ENCODE data around the gene AGPAT4.
"Not testable (repeated sequence)": the region's sequence is repeated elsewhere in the genome, so short reads cannot be mapped to it uniquely, and the experiment has no call there.

AGPAT4 gene

DNA sequence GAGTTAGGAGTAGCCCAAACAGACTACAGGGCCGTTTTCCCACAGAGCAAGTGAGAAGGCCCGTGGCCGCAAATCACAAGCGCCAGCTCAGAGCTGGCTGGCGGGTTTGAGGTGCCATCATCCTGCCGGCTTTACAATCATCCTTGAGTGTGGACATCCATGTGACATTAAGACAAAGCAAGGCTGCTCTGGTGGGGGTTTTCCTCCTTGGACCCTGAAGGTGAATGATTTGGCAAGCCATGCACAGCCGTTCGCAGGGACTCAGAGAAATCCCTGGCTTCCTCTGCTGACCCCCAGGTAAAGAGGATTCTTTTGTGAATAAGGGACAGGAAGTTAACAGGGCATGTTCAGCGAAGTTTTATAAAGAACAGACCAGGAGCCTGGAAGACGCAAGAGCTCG, 137.2 kb downstream of the AGPAT4 start:
- DNase-seq, result no peak

DNA sequence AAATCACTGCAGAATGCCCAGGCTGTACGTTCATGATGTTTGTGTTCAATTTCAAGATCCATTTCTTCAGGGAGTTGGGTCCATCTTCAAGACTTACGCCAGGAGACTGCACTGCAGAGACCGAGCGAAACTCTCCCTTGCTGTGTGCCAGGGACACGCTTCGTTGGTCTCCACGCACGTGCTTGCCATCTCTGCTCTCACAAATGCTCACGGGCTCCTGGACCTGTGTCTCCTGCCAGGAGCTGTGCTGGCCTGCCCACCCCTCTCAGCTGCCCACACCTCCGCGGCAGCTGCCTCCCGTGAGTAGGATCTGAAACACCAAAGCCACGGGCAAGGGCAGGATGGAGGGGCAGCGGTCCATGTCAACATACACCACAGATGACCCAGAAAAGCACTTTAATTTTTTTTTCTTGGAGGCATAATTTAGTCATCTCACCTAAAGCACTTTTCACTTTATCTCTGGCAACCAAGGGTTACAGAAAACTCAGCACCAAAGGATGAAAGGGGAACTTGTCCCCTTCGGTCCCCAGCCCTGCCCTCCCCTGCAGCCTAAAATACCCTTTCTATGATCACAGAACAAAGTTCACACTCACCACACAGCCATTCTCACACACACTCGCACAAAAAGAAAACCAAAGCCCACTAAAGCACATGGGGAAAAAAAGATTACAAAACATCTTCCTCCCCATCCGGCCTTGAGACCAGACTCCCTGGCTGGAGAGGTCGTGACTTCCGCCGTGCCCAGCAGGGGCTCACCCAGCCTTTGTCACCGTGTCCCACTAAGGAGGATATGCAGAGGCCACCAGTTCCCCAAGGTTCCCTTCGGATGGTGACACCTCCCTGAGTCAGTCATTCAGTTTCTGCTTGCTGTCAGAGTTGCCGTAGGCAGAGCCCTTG, 137.9 kb downstream of the AGPAT4 start:
- no peak for DNase-seq

DNA sequence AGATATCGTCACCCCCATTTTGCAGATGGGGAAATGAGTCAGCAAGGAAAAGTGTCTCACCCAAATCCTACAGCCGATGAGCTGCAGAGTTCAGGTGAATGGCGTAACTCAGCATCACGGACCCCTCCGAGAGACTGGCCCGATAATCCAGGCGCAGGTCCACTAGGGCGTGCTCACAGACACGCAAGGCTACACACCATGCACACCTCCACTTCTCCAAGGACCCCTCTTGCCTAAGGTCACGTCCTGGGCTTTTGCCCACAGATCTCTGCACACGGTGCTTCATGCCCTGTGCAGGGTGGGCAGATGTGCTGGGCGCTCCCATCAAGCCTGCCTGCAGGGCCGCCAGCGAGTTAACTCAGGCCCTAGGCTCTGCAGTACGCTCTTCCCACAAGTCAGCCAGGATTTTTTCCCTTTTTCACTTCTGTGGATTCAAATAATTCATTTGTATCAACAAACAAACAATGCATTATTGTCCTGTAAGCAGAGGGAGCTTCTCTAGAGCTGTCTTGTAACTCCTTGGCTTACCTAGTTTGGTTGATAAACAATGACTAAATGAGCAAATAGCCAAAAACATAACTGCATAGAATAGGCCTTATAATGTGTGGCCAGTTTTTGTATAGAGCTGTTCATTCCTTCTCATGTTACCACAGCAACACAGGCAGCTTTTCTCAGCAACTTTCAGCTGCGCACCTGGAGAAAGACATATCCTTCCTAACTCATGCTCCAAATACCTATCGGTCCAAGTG, 139.1 kb downstream of the AGPAT4 start:
- DNase-seq, result no peak

DNA sequence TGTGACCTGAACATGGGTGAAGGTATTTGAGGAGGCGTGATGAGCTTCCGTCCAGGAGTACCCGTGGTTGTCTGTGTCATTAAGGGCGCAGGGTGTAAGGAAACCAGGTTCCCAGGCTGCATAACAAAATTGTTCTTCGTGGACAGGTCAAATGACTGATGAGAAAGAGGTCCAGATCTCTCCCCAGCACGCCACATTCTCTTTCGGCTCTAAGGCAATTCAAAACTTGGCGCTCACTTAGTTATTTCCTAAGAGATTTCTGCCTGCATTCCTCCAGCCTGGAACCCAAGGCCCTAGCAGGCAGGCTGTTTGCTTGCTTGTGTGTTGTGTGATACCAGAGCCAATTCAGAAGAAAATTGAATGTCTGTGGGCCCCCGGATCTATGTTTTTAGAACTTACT, 139.9 kb downstream of the AGPAT4 start:
- DNase-seq, result no peak

DNA sequence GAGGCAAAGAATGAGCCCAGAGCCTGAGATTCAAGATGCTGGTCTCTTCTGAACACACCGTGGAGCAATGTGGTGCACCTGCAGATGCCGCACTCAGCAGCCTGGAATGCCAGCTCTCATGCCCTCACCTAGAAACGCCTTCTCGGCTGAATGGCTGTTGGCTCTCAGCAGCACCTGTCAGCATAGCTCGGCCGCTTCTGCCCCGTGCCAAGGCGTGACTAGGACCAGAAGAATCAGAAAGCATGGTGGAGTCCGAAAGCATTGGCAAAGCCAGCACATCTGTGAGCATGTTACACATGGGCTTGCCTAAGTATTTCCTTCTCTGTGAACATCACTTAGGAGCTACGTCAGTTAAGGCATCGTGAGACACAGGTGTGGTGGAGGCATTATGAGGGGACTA, 141.5 kb downstream of the AGPAT4 start:
- DNase-seq, result no peak

DNA sequence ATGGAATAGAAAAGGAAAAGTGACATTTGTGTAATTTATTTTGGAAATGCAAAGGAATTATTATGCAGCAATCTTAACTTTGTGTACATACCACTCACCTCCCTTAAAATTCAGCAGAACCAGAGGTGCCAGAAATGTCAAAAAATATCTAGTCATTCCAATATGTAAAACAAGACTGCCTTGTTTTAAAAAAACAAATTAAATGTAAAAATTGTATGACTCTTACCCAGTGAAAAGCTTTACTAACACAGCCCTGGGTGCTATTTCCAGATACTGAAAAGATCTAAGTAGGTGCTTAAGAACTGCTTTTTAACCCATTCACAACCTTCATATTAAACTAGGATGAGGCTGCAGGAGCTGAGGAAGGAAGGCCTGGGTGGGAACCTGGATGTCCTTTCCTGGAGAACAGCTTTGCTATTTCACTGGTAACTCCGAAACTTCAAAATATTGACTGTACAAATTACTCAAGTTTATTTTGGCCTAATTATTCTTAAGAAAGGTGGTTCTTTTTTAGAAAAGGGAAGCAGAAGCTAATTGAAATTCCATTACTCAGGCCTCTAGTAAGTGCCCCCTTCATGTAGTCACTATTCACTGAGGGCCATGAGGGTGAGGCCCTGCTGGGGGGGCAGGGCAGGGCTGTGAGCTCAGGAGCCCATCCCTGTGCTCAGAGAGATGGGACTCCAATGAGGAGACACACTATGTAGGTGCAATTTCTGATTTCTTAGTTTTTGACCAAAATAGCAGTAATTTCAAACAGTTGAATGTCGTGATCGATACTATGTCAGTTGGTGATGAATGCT, 142.7 kb downstream of the AGPAT4 start:
- DNase-seq, result no peak

DNA sequence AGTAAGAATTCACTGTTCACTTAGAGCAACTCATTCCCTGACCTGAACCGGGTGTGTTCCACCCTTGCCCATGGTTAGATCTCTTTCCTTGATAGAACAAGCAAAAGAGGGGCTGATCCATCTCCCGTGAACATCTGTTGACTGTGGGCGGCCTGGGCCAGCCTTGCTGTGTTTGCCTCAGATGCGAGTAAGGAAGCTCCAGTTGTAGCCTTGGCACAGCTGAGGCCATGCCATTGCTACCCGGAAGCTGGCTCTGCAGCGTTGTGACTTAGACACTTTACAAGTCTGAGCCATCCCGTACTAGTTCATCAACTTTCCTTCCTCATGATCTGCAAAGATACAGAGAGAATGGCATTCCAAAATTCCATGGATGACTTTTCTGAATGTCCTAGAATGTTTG, 143.3 kb downstream of the AGPAT4 start:
- no peak for DNase-seq

DNA sequence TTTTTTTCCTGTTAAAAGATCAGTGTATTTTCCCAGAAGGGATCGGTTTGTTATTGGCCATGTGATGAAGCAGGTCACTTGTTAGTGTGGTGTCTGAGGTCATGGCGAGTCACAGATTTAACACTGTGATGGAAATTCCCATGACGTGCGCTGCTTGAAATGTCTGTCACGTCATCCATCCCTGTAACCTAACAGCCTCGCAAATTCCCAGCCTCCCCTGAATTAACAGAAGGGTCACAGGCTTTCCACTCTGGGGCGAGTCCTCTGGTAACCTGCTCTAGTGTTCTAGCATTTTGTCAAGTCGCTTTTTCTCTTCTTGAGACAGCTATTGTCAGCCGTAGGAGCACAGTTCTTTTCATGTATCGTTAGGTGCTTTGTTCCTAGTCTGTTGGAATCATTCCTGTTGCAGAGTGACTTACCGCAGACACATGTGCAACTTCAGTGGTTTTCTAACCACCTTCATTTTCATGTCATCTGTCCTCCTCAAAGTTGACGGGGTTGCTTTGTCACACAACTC, 145.1 kb downstream of the AGPAT4 start:
- peak; percentile 26 to 43 for DNase-seq

DNA sequence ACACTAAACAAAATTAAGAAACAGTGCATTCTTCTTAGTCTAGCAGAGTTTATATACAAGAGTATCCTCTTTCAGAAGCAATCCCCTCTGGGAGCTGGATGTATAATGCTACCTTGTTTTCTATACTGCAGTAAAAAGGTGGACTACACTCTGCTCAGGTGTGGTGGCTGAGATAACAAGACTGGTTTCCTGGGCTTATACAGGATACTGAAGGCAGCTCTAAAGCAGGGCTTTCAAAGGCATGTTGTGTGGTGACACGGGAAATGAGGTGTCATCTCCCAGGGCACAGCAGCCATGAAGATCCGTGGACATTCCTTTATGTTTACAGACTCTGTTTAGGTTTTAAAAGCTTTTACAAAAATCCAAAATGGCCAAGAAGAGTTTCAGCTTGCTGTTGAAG, 145.6 kb downstream of the AGPAT4 start:
- DNase-seq, result no peak

DNA sequence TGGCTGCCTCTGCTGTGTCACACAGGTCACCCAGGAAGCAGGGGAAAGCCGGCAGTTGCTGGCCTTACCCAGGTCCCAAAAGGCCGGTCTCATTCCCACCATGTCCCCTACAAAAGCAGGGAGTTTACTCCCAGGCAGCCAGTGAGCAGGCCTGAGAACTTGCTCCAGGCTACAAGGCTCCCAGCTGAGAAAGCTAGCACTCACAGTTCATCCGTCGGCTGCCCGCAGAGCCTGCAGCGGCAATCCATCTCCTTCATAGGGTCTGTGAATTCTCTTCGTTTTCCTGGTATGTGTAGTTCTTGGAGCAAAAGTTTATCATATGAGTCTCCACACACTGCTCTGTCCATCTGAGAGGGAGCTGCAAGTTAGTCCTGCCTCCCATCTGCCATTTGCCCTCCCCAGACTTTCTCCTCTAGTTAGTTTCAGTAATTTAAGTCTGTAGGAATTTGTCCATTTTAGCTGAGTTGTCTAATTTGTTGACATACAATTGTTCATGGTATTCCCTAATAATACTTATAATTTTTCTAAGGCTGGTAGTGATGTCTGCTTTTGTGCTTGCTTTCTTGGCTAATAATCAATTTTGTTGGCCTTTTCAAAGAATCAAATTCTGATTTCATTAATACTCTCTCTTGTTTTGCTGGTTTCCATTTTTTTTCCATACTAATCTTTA, 146.7 kb downstream of the AGPAT4 start:
- no peak for DNase-seq

DNA sequence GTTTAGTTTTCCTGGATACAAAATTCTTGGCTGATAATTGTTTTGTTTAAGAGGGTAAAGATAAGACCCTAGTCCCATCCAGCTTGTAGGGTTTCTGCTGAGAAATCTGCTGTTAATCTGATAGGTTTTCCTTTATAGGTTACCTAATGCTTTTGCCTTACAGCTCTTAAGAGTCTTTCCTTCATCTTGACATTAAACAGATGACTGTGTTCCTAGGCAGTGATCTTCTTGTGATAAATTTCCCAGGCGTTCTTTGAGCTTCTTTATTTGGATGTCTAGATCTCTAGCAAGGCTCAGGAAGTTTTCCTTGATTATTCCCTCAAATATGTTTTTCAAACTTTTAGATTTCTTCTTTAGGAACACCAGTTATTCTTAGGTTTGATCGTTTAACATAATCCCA, 148.3 kb downstream of the AGPAT4 start:
- no peak for DNase-seq

DNA sequence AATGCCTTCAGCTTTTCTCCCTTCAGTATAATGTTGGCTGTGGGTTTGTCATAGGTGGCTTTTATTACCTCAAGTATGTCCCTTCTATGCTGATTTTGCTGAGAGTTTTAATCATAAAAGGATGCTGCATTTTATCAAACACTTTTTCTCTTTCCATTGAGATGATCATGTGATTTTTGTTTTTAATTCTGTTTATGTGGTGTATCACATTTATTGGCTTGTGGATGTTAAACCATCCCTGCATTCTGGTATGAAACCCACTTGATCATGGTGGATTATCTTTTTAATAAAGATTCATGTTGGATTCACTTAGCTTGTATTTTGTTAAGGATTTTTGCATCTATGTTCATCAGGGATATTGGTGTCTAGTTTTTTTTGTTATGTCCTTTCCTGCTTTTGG, 150.5 kb downstream of the AGPAT4 start:
- DNase-seq, result not testable (repeated sequence)

DNA sequence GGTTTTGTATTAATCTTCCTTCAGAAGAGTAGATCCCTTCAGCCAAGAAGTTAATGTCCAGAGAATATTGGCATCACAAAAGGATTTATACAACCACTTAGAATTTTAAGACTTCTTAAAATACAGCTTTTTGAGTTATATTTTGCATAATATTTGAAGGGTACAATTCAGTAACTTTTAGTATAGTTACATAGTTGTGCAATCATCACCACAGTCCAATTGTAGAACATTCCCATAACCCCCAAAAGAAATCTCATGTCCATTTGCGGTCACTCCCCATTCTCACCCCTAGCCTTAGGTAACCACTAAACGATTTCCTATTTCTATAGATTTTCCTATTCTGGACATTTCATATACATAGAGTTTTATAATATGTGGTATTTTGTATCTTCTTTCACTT, 155.9 kb downstream of the AGPAT4 start:
- DNase-seq, result no peak

DNA sequence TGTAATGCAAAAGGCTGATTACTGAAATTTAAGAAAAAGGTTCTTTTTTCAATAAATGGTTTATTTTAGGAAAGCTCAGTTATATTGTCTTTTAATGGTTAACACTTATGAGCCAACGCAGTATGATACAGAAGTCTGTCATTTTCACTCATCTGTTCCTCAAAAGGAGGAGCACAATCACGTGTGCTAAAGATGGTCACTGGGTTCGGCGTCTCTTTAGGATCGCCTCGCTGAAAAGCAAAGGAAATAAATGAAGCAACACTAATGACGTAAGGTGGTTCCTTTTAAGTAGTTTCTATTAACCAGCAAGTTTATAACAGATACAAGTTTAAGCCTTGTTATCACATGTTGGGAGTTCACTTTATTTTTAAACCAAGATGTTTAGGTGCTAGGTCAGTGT, 156.6 kb downstream of the AGPAT4 start:
- no peak for DNase-seq

DNA sequence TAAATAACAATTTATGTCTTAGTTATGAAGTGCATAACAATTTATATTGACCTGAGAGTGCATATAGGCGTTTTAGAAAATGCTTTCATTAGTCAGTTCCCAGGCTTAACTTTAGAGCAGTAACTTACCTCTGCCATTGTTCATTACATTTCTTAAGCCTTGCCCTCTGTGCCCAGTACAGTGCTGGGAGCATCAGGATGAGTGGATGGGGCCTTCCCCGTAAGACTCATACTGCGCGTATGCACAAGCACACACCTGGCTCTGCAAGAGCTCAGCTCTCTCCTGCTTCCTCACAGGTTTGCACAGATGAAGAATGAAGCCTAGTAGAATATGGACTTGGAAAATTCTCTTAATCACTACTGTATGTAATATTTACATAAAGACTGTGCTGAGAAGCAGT, 157.3 kb downstream of the AGPAT4 start:
- no peak for DNase-seq

DNA sequence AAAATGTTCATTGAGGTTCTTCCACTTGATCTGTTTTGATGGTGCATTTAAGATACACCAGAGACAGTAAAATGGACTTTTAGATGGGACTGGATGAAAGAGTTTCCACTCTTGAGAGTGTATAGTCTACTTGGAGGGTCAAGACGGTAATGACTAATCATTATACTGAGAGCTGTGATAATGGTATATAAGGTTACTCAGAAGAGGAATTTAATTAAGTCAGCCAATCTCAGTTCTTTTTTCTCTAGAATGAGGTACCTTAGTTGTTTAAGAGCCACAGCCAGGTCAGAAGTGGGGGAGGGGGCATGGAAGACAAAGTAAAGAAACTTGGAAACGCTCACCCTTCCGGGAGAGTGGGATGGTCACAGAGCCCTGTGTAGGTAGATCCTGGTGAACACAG, 158.4 kb downstream of the AGPAT4 start:
- DNase-seq, result no peak

DNA sequence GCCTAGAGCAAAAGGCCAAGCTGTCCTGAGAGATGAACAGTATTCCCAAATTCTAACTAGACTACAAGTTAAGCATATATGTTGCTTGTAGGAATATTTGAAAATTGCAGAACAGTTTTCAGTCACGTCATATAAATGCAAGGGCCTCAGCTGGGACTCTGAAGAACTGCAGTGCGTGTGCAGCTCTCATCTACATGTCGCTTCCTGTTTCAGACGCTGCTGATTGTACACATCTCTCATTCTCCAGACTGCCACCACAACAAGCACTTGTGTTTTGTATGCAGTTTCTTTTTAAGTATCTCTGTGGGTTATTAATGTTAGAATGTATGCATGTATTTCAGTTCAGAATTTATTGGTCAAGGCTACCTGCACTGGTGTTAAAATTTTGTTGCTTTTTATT, 162.6 kb downstream of the AGPAT4 start:
- DNase-seq, result no peak

DNA sequence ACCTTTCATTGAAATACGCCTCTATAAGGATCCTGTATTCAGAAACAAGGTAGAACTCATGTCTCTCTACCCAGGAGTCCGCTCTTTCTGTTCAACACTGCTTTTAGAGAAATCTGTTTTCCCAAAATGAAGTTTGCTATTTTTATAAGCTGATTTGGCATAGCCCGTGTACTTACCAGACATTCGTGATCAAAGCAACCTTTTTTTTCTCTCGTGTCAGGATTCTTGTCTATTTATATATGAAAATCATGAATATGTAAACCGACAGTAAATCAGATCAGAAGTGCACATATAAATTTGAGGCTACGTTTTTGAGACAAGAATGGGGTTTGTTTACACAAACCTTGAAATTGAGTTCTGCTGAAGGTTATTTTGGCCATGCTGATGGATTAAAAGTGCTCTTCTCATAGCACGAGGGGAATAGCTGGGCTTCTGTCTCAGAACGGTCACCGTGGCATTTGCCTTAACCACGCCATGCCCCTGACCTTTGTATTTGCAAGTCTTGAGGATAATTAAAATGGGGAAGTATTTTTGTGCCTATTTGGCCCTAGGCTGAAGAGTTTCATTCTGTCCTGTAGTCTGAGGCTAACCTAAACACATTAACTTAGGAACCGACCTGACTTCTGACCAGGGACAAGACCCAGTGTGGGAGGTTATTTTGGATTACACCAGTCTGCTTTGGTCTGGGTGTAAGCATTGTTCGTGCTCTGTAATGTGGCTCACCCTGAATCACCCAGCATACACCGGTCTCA, 163.7 kb downstream of the AGPAT4 start:
- DNase-seq, result no peak

DNA sequence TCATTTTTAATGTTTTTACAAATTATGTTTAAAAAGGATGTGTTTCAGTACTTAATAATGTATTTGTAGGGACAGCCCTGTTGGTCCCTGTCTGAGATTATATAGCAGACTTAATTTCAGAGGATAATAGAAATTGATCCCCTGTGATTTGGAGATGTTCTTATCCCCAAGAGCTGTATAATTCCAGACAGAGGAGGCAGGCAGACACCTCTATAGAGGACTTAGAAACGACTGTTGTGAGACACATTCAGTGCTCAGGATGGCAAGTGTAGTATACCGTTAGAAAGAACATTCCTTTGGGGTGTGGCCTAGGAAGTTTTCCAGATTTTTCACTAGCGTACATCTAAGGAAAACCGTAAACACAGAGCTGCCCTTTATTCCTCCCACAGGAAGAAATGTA, 164.5 kb downstream of the AGPAT4 start:
- DNase-seq, result no peak

DNA sequence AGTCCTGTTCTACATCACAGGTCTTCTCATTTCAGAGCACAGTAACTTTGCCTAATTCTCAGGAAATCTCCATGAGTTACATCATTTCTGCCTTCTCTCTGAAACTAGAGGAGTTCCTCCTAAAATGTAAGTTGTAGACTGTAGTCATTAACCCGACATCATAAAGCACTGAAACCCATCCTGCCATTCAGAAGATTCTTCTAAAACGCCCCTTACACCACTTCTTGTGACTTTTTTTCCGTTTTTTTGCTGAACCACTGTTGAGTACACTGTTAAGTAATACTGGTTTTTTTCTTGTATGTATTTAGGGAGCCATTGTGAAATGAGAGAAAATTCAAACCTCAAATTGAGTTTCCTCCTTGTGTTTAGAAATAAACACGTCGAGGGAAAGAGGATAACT, 164.9 kb downstream of the AGPAT4 start:
- no peak for DNase-seq

DNA sequence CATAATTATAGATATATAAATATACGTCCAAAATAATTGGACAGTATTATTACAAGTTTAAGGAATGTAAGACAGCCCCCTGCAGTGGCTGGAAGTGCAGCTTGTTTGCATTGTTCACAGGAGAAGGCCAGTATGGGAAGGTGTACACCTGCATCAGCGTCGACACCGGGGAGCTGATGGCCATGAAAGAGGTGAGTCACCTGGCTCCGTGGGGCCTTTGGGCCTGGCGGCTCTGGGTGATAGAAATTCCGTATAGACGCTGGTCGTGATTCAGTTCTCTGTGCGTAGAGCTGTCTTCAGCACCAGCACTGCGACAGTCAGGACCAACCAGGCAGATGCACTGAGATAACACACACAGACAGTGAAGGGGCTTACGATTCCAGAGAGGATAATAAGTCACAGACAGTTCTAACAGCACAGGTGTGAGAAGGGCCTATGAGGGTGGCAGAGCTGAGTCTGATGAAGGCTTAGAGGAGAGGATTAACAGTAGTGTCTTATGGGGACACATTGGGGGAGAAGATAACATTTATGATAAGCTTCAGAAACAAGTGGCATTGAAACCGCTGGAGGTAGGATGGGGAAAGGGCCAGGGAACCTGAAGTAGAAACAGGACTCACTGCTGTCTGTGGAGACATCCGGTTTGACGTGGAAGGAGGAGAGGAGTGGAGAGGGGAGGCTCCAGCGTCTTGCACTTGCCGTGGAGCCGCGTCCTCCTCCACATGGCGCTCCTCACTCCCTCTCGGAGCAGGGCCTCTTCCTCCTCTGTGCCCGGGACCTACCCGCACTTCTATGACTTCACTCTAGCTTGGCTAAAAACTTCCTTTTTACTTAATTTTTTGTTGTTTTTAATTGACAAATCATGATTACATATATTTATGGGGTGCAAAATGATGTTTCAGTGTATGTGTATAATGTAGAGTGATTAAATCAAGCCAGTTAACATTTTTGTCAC, 165.8 kb downstream of the AGPAT4 start:
- DNase-seq, result no peak
